Astrocyte (in vitro differentiated cells and primary cell): Measurements from ENCODE around the gene TENM4. TPM values are rescaled to one million over a fixed set of nuclear protein-coding genes. Genes with fewer than 3 reads are reported as not detected.

Experiments used
- DNase-seq: peaks from one replicate; pipeline ENCODE4 v3.0.0-alpha.2; 2010; ENCODE audit warnings: low read depth
- FAIRE-seq: peaks from 2 replicates; lab custom pipeline; 2011; peaks lifted over from hg19 to GRCh38; lab: Jason Lieb, UNC
- H2AFZ ChIP-seq: 2 replicates; pipeline ENCODE4 v1.6.0; 2012; ENCODE audit warnings: low read depth, low read length, inconsistent platforms
- H3K27ac ChIP-seq: 2 replicates; pipeline ENCODE4 v1.5.1; 2011; ENCODE audit warnings: low read depth, low read length, inconsistent platforms
- H3K27me3 ChIP-seq: 2 replicates; pipeline ENCODE4 v1.6.0; 2011; ENCODE audit warnings: low read length, inconsistent platforms; ENCODE audit not compliant: insufficient read depth
- H3K36me3 ChIP-seq: 2 replicates; pipeline ENCODE4 v1.5.1; 2011; ENCODE audit warnings: low read length, inconsistent platforms; ENCODE audit not compliant: insufficient read depth
- H3K4me1 ChIP-seq: 2 replicates; pipeline ENCODE4 v1.5.1; 2011; ENCODE audit warnings: low read length, inconsistent platforms; ENCODE audit not compliant: insufficient read depth
- H3K4me2 ChIP-seq: 2 replicates; pipeline ENCODE4 v1.6.0; 2012; ENCODE audit warnings: low read length, inconsistent platforms
- H3K4me3 ChIP-seq: 2 replicates; pipeline ENCODE4 v1.5.1; 2011; ENCODE audit warnings: low read depth, mild to moderate bottlenecking, low read length, inconsistent platforms; ENCODE audit not compliant: insufficient read depth
- H3K79me2 ChIP-seq: 2 replicates; pipeline ENCODE4 v1.6.0; 2012; ENCODE audit warnings: mild to moderate bottlenecking, low read length, inconsistent platforms; ENCODE audit not compliant: insufficient read depth
- H3K9ac ChIP-seq: 2 replicates; pipeline ENCODE4 v1.6.0; 2012; ENCODE audit warnings: mild to moderate bottlenecking, low read length, inconsistent platforms
- H3K9me3 ChIP-seq: 2 replicates; pipeline ENCODE4 v1.5.1; 2012; ENCODE audit warnings: low read depth, mild to moderate bottlenecking, low read length, inconsistent platforms; ENCODE audit not compliant: insufficient read depth
- H4K20me1 ChIP-seq: 2 replicates; pipeline ENCODE4 v1.6.0; 2012; ENCODE audit warnings: low read length, inconsistent platforms; ENCODE audit not compliant: insufficient read depth
- H3K27ac Mint-ChIP-seq: one replicate; pipeline ENCODE4 v1.8.0; 2021; ENCODE audit warnings: mild to moderate bottlenecking, mixed read lengths; ENCODE audit not compliant: unreplicated experiment
- H3K27me3 Mint-ChIP-seq: one replicate; pipeline ENCODE4 v1.8.0; 2021; ENCODE audit warnings: low read depth, mixed read lengths; ENCODE audit not compliant: unreplicated experiment
- H3K36me3 Mint-ChIP-seq: one replicate; pipeline ENCODE4 v1.8.0; 2021; ENCODE audit warnings: low read depth, mixed read lengths; ENCODE audit not compliant: unreplicated experiment
- H3K4me1 Mint-ChIP-seq: one replicate; pipeline ENCODE4 v1.8.0; 2021; ENCODE audit warnings: low read depth, mixed read lengths; ENCODE audit not compliant: unreplicated experiment
- H3K4me3 Mint-ChIP-seq: one replicate; pipeline ENCODE4 v1.8.0; 2021; ENCODE audit warnings: mild to moderate bottlenecking, moderate library complexity, mixed read lengths; ENCODE audit not compliant: unreplicated experiment
- H3K9me3 Mint-ChIP-seq: one replicate; pipeline ENCODE4 v1.8.0; 2021; ENCODE audit warnings: mild to moderate bottlenecking, mixed read lengths; ENCODE audit not compliant: unreplicated experiment
- CTCF ChIP-seq: IDR thresholded peaks from 2 replicates; pipeline ENCODE4 v1.5.1; 2011; ENCODE audit warnings: low read depth, mild to moderate bottlenecking, inconsistent platforms, low read length, moderate library complexity; ENCODE audit not compliant: insufficient read depth
- EZH2 ChIP-seq: IDR thresholded peaks from 2 replicates; pipeline ENCODE4 v1.6.1; 2012; ENCODE audit warnings: mild to moderate bottlenecking, low read length, inconsistent platforms; ENCODE audit not compliant: insufficient read depth
- total RNA-seq: library from RNA; stranded (reverse); gene quantifications from 2 replicates; pipeline ENCODE4 v1.2.1, GENCODE V29; 2021

The TENM4 gene
- total RNA-seq, 1 donor from 2014 or later, result 7.5 TPM

GRCh38 chr11:78744949-78745348, 695.9 kb downstream of the TENM4 start:
- FAIRE-seq, result no peak
- Histone ChIP-seq H3K9me3 (no peaks in the 10 kb centered on the region), H3K27me3 (no peaks in the 10 kb centered on the region), H3K79me2 (no peaks in the 10 kb centered on the region), H3K4me3 (no peak overlapping the region), H3K4me1 (no peaks in the 10 kb centered on the region), H3K4me2 (no peak overlapping the region), H4K20me1 (no peaks in the 10 kb centered on the region), H3K36me3 (no peaks in the 10 kb centered on the region), H3K9ac (no peak overlapping the region), H2AFZ (no peak overlapping the region), H3K27ac (no peak overlapping the region)
- DNase-seq, result no peak
- Mint-ChIP-seq H3K4me1 (no peaks in the 10 kb centered on the region), H3K27me3 (peaks cover 14% of the 10 kb centered on the region), H3K4me3 (no peak overlapping the region), H3K36me3 (no peaks in the 10 kb centered on the region), H3K9me3 (no peaks in the 10 kb centered on the region), H3K27ac (no peak overlapping the region)
- TF ChIP-seq CTCF (no peak), EZH2 (no peak)

GRCh38 chr11:78744202-78744601, 696.6 kb downstream of the TENM4 start:
- H3K27ac ChIP-seq, result no peak overlapping the region
- no peaks in the 10 kb centered on the region for H3K79me2 ChIP-seq
- no peak overlapping the region for H3K4me2 ChIP-seq
- H3K9me3 ChIP-seq, result no peaks in the 10 kb centered on the region
- H3K36me3 Mint-ChIP-seq, result no peaks in the 10 kb centered on the region
- H3K27me3 Mint-ChIP-seq, result peaks cover 16% of the 10 kb centered on the region
- no peak overlapping the region for H3K4me3 Mint-ChIP-seq
- no peaks in the 10 kb centered on the region for H3K4me1 Mint-ChIP-seq
- H3K36me3 ChIP-seq, result no peaks in the 10 kb centered on the region
- no peaks in the 10 kb centered on the region for H3K27me3 ChIP-seq
- FAIRE-seq (no peak), DNase-seq (no peak)
- no peak for TF ChIP-seq CTCF
- TF ChIP-seq EZH2, result no peak
- no peak overlapping the region for H3K4me3 ChIP-seq
- H4K20me1 ChIP-seq, result no peaks in the 10 kb centered on the region
- H2AFZ ChIP-seq, result no peak overlapping the region
- no peak overlapping the region for H3K27ac Mint-ChIP-seq
- peaks cover 3% of the 10 kb centered on the region for H3K9me3 Mint-ChIP-seq
- H3K4me1 ChIP-seq, result no peaks in the 10 kb centered on the region
- no peak overlapping the region for H3K9ac ChIP-seq

GRCh38 chr11:78742430-78742829, 698.4 kb downstream of the TENM4 start:
- no peaks in the 10 kb centered on the region for H3K36me3 Mint-ChIP-seq
- Histone ChIP-seq H3K27ac (no peak overlapping the region), H2AFZ (no peak overlapping the region), H3K4me2 (no peak overlapping the region), H3K4me3 (no peak overlapping the region), H3K9ac (no peak overlapping the region), H3K79me2 (no peaks in the 10 kb centered on the region), H4K20me1 (no peaks in the 10 kb centered on the region), H3K36me3 (no peaks in the 10 kb centered on the region), H3K27me3 (no peaks in the 10 kb centered on the region), H3K4me1 (no peaks in the 10 kb centered on the region), H3K9me3 (no peaks in the 10 kb centered on the region)
- FAIRE-seq (no peak), DNase-seq (peak; percentile 16)
- peaks cover 17% of the 10 kb centered on the region for H3K27me3 Mint-ChIP-seq
- no peak overlapping the region for H3K27ac Mint-ChIP-seq
- no peak for TF ChIP-seq EZH2
- TF ChIP-seq CTCF, result no peak
- peaks cover 6% of the 10 kb centered on the region for H3K9me3 Mint-ChIP-seq
- H3K4me3 Mint-ChIP-seq, result no peak overlapping the region
- H3K4me1 Mint-ChIP-seq, result no peaks in the 10 kb centered on the region
